Kidney (tissue), 14 donors: ENCODE data around the gene PIK3CD. TPM values are rescaled to one million over a fixed set of nuclear protein-coding genes. Genes with fewer than 3 reads are reported as not detected.

ENCODE experiments used
- DNase-seq, 5 donors: peaks; one replicate each; pipeline ENCODE4 v3.0.0-alpha.2; 2013 to 2020
- FAIRE-seq: peaks from 2 replicates; lab custom pipeline; 2012; peaks lifted over from hg19 to GRCh38; lab: Jason Lieb, UNC
- H3K27ac ChIP-seq, 2 donors: one replicate each; pipeline ENCODE4 v1.7.0; 2013; ENCODE audit warnings: low read depth in 2 of 2, low read length in 2 of 2, inconsistent platforms in 1 of 2
- H3K27me3 ChIP-seq: one replicate; pipeline ENCODE4 v1.7.1; 2013; ENCODE audit warnings: low read length, inconsistent platforms; ENCODE audit not compliant: control insufficient read depth, insufficient read depth
- H3K36me3 ChIP-seq, 3 donors: one replicate each; pipeline versions ENCODE4 v1.7.0 to v1.7.1; 2013; ENCODE audit warnings: low read length in 3 of 3, control low read depth in 1 of 3, inconsistent platforms in 1 of 3; ENCODE audit not compliant: insufficient read depth in 3 of 3, control insufficient read depth in 2 of 3
- H3K4me1 ChIP-seq, 3 donors: one replicate each; pipeline versions ENCODE4 v1.7.0 to v1.7.1; 2013; ENCODE audit warnings: low read length in 3 of 3, inconsistent platforms in 1 of 3, low read depth in 1 of 3; ENCODE audit not compliant: control insufficient read depth in 2 of 3, insufficient read depth in 2 of 3
- H3K4me3 ChIP-seq, 3 donors: one replicate each; pipeline versions ENCODE4 v1.7.0 to v1.8.1; 2013; ENCODE audit warnings: low read length in 3 of 3, control low read depth in 1 of 3, inconsistent platforms in 1 of 3
- H3K9ac ChIP-seq, 3 donors: one replicate each; pipeline versions ENCODE4 v1.7.0 to v1.7.1; 2013; ENCODE audit warnings: low read length in 3 of 3, control low read depth in 1 of 3, inconsistent platforms in 1 of 3
- H3K9me3 ChIP-seq, 3 donors: one replicate each; pipeline versions ENCODE4 v1.7.0 to v1.7.1; 2013; ENCODE audit warnings: low read length in 3 of 3, control low read depth in 1 of 3, inconsistent platforms in 1 of 3; ENCODE audit not compliant: control insufficient read depth in 2 of 3, insufficient read depth in 1 of 3
- intact Hi-C: fragments of 100-400 bp; cut with DNase I; formaldehyde crosslinking; loops from one replicate; pipeline ENCODE4 v1.11.1; 2022
- polyA plus RNA-seq: library from polyadenylated mRNA; stranded (reverse); fragments of 350-450 nt; fragmentation: Illumina TruSeq; extraction: RNeasy Lipid Tissue Mini Kit (QIAGEN cat#74804); gene quantifications from one replicate; pipeline ENCODE4 v1.2.3, GENCODE V29; 2014; ENCODE audit warnings: low read depth, low replicate concordance; ENCODE audit not compliant: insufficient read depth
- total RNA-seq: library from RNA; stranded (reverse); fragmentation: NEBNext Ultra II Directional; extraction: Animal tissue kit (Norgen Biotek cat#: 25700); gene quantifications from one replicate; pipeline ENCODE4 v1.2.1, GENCODE V29; 2021
- TF ChIP-seq, protein P1 (sequence below): IDR thresholded peaks from 3 replicates; pipeline ENCODE4 v1.5.1; 2012; ENCODE audit warnings: mild to moderate bottlenecking, moderate library complexity, borderline replicate concordance; ENCODE audit not compliant: insufficient read depth; ENCODE audit errors: extremely low read depth
- donor health status: control.
- donor health status: control.
- donor health status: control.
- donor health status: control.
- donor health status: control.
- donor health status: DM: yes; HTN: yes; CAD: no.
- donor health status: Normal renal cell carcinoma (clear cell type).

The PIK3CD gene
- total and polyA plus RNA-seq, 2 donors from 2014 or later: 5.3 to 19.7 TPM

DNA sequence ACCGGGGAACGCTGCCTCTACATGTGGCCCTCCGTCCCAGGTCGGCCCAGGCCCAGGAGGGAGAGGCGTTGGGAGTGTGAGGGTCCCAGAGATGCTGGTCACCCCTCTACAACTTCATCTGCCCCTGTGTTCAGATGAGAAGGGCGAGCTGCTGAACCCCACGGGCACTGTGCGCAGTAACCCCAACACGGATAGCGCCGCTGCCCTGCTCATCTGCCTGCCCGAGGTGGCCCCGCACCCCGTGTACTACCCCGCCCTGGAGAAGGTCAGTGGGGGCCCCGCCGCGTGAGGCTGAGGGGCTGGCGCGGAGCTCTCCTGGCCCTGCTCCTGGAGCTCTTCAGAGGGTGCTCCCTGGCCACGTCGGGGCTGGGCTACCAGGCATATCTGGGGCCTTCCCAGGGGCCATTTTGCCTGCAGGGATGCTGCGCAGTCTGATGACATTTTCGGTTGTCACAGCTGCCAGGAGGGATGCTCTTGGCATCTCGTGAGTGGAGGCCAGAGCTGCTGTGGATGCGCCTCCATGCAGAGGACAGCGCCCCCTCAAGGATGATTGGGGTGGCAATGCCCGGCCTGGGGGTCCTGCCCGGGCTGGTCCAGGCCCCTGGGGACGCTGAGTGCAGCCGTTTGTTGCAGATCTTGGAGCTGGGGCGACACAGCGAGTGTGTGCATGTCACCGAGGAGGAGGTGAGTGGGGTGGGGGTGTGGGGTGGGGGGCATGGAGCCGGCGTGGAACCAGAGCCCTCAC lies 68.6 kb downstream of the PIK3CD start:
- Histone ChIP-seq H3K9me3 (peaks cover 0 to 3% (median 0%) of the 10 kb centered on the region in 3 donors), H3K27ac (no peak overlapping the region), H3K36me3 (peaks cover 0 to 12% (median 6%) of the 10 kb centered on the region in 3 donors), H3K27me3 (no peaks in the 10 kb centered on the region), H3K4me3 (no peak overlapping the region), H3K4me1 (peaks cover 0 to 24% (median 10%) of the 10 kb centered on the region in 3 donors), H3K9ac (no peak overlapping the region)
- DNase-seq (peak in 1 of 5 donors; percentile 74), FAIRE-seq (no peak)
- intact Hi-C loops: loop anchor here (10.0 kb wide), 1 partner anchor 145 kb away; no protein-coding TSS in a partner anchor
- TF ChIP-seq, protein P1, sequence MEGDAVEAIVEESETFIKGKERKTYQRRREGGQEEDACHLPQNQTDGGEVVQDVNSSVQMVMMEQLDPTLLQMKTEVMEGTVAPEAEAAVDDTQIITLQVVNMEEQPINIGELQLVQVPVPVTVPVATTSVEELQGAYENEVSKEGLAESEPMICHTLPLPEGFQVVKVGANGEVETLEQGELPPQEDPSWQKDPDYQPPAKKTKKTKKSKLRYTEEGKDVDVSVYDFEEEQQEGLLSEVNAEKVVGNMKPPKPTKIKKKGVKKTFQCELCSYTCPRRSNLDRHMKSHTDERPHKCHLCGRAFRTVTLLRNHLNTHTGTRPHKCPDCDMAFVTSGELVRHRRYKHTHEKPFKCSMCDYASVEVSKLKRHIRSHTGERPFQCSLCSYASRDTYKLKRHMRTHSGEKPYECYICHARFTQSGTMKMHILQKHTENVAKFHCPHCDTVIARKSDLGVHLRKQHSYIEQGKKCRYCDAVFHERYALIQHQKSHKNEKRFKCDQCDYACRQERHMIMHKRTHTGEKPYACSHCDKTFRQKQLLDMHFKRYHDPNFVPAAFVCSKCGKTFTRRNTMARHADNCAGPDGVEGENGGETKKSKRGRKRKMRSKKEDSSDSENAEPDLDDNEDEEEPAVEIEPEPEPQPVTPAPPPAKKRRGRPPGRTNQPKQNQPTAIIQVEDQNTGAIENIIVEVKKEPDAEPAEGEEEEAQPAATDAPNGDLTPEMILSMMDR: no peak

DNA sequence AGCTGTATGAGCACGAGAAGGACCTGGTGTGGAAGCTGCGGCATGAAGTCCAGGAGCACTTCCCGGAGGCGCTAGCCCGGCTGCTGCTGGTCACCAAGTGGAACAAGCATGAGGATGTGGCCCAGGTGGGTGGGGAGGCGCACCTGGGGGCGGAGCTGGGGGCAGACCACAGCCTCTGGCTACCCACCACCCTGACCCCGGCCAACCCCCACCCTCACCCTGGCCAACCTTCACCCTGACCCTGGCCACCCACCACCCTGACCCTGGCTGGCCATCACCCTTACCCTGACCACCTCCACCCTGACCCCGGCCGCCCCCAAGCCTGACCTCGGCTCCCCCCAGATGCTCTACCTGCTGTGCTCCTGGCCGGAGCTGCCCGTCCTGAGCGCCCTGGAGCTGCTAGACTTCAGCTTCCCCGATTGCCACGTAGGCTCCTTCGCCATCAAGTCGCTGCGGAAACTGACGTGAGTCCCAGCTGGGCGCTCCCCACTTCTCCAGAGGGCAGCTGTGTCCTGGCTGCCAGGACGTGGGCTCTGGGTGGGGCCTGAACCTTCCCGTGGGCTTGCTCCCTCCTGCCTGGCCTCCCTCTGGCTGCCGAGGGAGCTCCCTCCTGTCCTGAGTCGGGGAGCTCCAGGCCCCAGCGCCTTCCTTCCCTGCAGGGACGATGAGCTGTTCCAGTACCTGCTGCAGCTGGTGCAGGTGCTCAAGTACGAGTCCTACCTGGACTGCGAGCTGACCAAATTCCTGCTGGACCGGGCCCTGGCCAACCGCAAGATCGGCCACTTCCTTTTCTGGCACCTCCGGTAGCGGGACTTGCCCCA lies 69.5 kb downstream of the PIK3CD start:
- FAIRE-seq: no peak
- TF ChIP-seq, protein P1: no peak
- no peak overlapping the region for H3K27ac ChIP-seq
- peaks cover 0 to 12% (median 6%) of the 10 kb centered on the region in 3 donors for H3K36me3 ChIP-seq
- H3K4me3 ChIP-seq: no peak overlapping the region
- peaks cover 0 to 3% (median 0%) of the 10 kb centered on the region in 3 donors for H3K9me3 ChIP-seq
- intact Hi-C loops: loop anchor here (10.0 kb wide), 1 partner anchor 144 kb away; no protein-coding TSS in a partner anchor
- H3K4me1 ChIP-seq: peaks cover 0 to 24% (median 10%) of the 10 kb centered on the region in 3 donors
- peak in 2 of 5 donors; percentile 53 to 76 for DNase-seq
- no peaks in the 10 kb centered on the region for H3K27me3 ChIP-seq
- H3K9ac ChIP-seq: no peak overlapping the region

DNA sequence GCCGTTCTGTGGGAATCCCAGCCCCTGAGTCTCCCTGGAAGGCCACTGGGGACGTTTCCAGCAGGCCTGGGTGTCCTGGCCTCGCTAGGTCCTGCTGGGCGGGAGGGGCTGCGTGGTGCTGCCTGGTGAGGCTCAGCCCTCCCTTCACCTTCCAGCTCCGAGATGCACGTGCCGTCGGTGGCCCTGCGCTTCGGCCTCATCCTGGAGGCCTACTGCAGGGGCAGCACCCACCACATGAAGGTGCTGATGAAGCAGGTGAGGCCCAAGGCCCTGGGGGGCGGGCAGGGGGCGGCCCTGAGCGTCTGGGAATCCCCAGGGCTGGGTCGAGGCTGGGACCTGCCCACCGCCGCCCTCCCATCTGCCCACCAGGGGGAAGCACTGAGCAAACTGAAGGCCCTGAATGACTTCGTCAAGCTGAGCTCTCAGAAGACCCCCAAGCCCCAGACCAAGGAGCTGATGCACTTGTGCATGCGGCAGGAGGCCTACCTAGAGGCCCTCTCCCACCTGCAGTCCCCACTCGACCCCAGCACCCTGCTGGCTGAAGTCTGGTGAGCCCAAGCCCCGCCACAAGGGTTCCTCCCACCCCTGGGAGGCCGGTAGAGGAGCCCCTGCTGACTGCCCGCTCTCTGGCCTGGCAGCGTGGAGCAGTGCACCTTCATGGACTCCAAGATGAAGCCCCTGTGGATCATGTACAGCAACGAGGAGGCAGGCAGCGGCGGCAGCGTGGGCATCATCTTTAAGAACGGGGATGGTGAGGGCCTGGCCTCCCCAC lies 70.3 kb downstream of the PIK3CD start:
- TF ChIP-seq, protein P1: no peak
- Histone ChIP-seq H3K4me3 (no peak overlapping the region), H3K27me3 (no peaks in the 10 kb centered on the region), H3K27ac (no peak overlapping the region), H3K36me3 (peaks cover 0 to 12% (median 6%) of the 10 kb centered on the region in 3 donors), H3K9ac (no peak overlapping the region), H3K4me1 (peaks cover 0 to 18% (median 8%) of the 10 kb centered on the region in 3 donors), H3K9me3 (peaks cover 0 to 3% (median 0%) of the 10 kb centered on the region in 3 donors)
- intact Hi-C loops: loop anchor here (10.0 kb wide), 1 partner anchor 143 kb away; no protein-coding TSS in a partner anchor
- DNase-seq: peak; percentile 48 to 75 (median 62)
- no peak for FAIRE-seq
